HG03103 (cell line): ENCODE measurements around the gene HORMAD2.
"Not testable (repeated sequence)": the region's sequence is repeated elsewhere in the genome, so short reads cannot be mapped to it uniquely, and the experiment has no call there.

Experiments
- ATAC-seq: cut with Tn5 transposase; IDR thresholded peaks from one replicate; pipeline ENCODE4 v1.9.1; 2021; ENCODE audit warnings: low read depth; ENCODE audit not compliant: unreplicated experiment

The HORMAD2 gene

GRCh38 chr22:30056015-30056414, 24.2 kb upstream of the HORMAD2 start:
- no peak for ATAC-seq

GRCh38 chr22:30057375-30057774, 22.9 kb upstream of the HORMAD2 start:
- no peak for ATAC-seq

GRCh38 chr22:30059346-30060020, 20.8 kb upstream of the HORMAD2 start:
- not testable (repeated sequence) for ATAC-seq

GRCh38 chr22:30061094-30061493, 19.2 kb upstream of the HORMAD2 start:
- ATAC-seq, result not testable (repeated sequence)

- no peak for ATAC-seq
Measured at GRCh38 chr22:30062259-30062658, 18.0 kb upstream of the HORMAD2 start.

GRCh38 chr22:30062950-30063349, 17.3 kb upstream of the HORMAD2 start:
- no peak for ATAC-seq

GRCh38 chr22:30064172-30064571, 16.1 kb upstream of the HORMAD2 start:
- no peak for ATAC-seq

GRCh38 chr22:30073743-30074142, 6.5 kb upstream of the HORMAD2 start:
- no peak for ATAC-seq

- no peak for ATAC-seq
Measured at GRCh38 chr22:30074147-30074546, 6.1 kb upstream of the HORMAD2 start.

- ATAC-seq, result no peak
Measured at GRCh38 chr22:30074994-30075393, 5.3 kb upstream of the HORMAD2 start.

- ATAC-seq, result no peak
Measured at GRCh38 chr22:30077279-30077880, 2.9 kb upstream of the HORMAD2 start.

GRCh38 chr22:30078320-30079311, 1.6 kb upstream of the HORMAD2 start:
- no peak for ATAC-seq

- ATAC-seq, result no peak
Measured at GRCh38 chr22:30080805-30081204, 541 bp downstream of the HORMAD2 start.

GRCh38 chr22:30086496-30086895, 6.2 kb downstream of the HORMAD2 start:
- ATAC-seq, result no peak

GRCh38 chr22:30087037-30087436, 6.8 kb downstream of the HORMAD2 start:
- ATAC-seq, result not testable (repeated sequence)

- no peak for ATAC-seq
Measured at GRCh38 chr22:30087611-30088010, 7.3 kb downstream of the HORMAD2 start.

- ATAC-seq, result no peak
Measured at GRCh38 chr22:30088468-30088867, 8.2 kb downstream of the HORMAD2 start.

GRCh38 chr22:30089655-30089974, 9.4 kb downstream of the HORMAD2 start:
- no peak for ATAC-seq

- ATAC-seq, result no peak
Measured at GRCh38 chr22:30092686-30093085, 12.4 kb downstream of the HORMAD2 start.

GRCh38 chr22:30094804-30095203, 14.5 kb downstream of the HORMAD2 start:
- no peak for ATAC-seq

- no peak for ATAC-seq
Measured at GRCh38 chr22:30097861-30098260, 17.6 kb downstream of the HORMAD2 start.
